DND-41 (cell line): ENCODE measurements around the gene SPSB3.

ENCODE experiments used
- ATAC-seq: fragments of 200-7000 bp; cut with Tn5 transposase; 3 replicates; pipeline ENCODE4 v1.9.1; 2021; ENCODE audit warnings: low read depth; ENCODE audit not compliant: insufficient read depth
- DNase-seq: peaks from one replicate; pipeline ENCODE4 v3.0.0-alpha.2; 2020
- H2AFZ ChIP-seq: 2 replicates; pipeline ENCODE4 v1.6.0; 2012; ENCODE audit warnings: low read depth, low read length
- H3K27ac ChIP-seq: 2 replicates; pipeline ENCODE4 v1.5.1; 2012; ENCODE audit warnings: low read length, inconsistent platforms
- H3K27me3 ChIP-seq: fragments of 200-600 bp; sonication (generic); 2 replicates; pipeline ENCODE4 v1.6.0; 2012; ENCODE audit warnings: low read length, mild to moderate bottlenecking, inconsistent platforms; ENCODE audit not compliant: insufficient read depth, poor library complexity
- H3K36me3 ChIP-seq: 2 replicates; pipeline ENCODE4 v1.5.1; 2012; ENCODE audit warnings: low read length, inconsistent platforms; ENCODE audit not compliant: insufficient read depth
- H3K4me1 ChIP-seq: 2 replicates; pipeline ENCODE4 v1.5.1; 2012; ENCODE audit warnings: mild to moderate bottlenecking, low read length; ENCODE audit not compliant: insufficient read depth
- H3K4me2 ChIP-seq: 2 replicates; pipeline ENCODE4 v1.6.0; 2012; ENCODE audit warnings: mild to moderate bottlenecking, moderate library complexity, low read length, inconsistent platforms; ENCODE audit not compliant: insufficient read depth
- H3K4me3 ChIP-seq, 2 experiments: fragments of 200-600 bp in 1 of 2; shearing (Covaris generic) in 1 of 2; 2 replicates each; pipeline ENCODE4 v1.5.1; 2012 to 2016; ENCODE audit warnings: inconsistent platforms in 2 of 2, low read length in 2 of 2, mild to moderate bottlenecking in 2 of 2, low read depth in 1 of 2, moderate library complexity in 1 of 2
- H3K79me2 ChIP-seq: 2 replicates; pipeline ENCODE4 v1.6.0; 2012; ENCODE audit warnings: low read length, inconsistent platforms; ENCODE audit not compliant: insufficient read depth
- H3K9ac ChIP-seq: 2 replicates; pipeline ENCODE4 v1.6.0; 2012; ENCODE audit warnings: low read depth, mild to moderate bottlenecking, inconsistent platforms, low read length, moderate library complexity
- H3K9me3 ChIP-seq: 2 replicates; pipeline ENCODE4 v1.5.1; 2012; ENCODE audit warnings: low read length, moderate library complexity, mild to moderate bottlenecking, inconsistent platforms; ENCODE audit not compliant: insufficient read depth, severe bottlenecking
- H4K20me1 ChIP-seq: 2 replicates; pipeline ENCODE4 v1.6.0; 2012; ENCODE audit warnings: low read length; ENCODE audit not compliant: insufficient read depth
- CTCF ChIP-seq: IDR thresholded peaks from 2 replicates; pipeline ENCODE4 v1.5.1; 2012; ENCODE audit warnings: borderline replicate concordance, low read length, moderate library complexity, mild to moderate bottlenecking; ENCODE audit not compliant: poor library complexity, severe bottlenecking; ENCODE audit errors: extremely low read depth
- EZH2 ChIP-seq: IDR thresholded peaks from 3 replicates; pipeline ENCODE4 v1.6.1; 2012; ENCODE audit warnings: borderline replicate concordance, low read depth, mild to moderate bottlenecking, moderate library complexity, low read length, inconsistent platforms; ENCODE audit not compliant: severe bottlenecking

The SPSB3 gene

GRCh38 chr16:1821861-1822611, 39.7 kb upstream of the SPSB3 start:
- H3K4me3 ChIP-seq = no peak overlapping the region
- no peak overlapping the region for H3K4me2 ChIP-seq
- H3K9me3 ChIP-seq = no peaks in the 10 kb centered on the region
- H2AFZ ChIP-seq = no peak overlapping the region
- peaks cover 22% of the 10 kb centered on the region for H4K20me1 ChIP-seq
- H3K9ac ChIP-seq = no peak overlapping the region
- H3K4me1 ChIP-seq = peaks cover 23% of the 10 kb centered on the region
- TF ChIP-seq EZH2 (no peak), CTCF (no peak)
- no peaks in the 10 kb centered on the region for H3K27me3 ChIP-seq
- no peak for ATAC-seq
- no peak for DNase-seq
- H3K36me3 ChIP-seq = peaks cover 55% of the 10 kb centered on the region
- peaks cover 33% of the 10 kb centered on the region for H3K79me2 ChIP-seq
- no peak overlapping the region for H3K27ac ChIP-seq

GRCh38 chr16:1820946-1821290, 38.5 kb upstream of the SPSB3 start:
- DNase-seq (no peak), ATAC-seq (no peak)
- peaks cover 21% of the 10 kb centered on the region for H4K20me1 ChIP-seq
- H3K27me3 ChIP-seq = no peaks in the 10 kb centered on the region
- no peaks in the 10 kb centered on the region for H3K9me3 ChIP-seq
- no peak overlapping the region for H3K9ac ChIP-seq
- no peak overlapping the region for H3K4me2 ChIP-seq
- no peak overlapping the region for H3K4me3 ChIP-seq
- H3K79me2 ChIP-seq = peaks cover 29% of the 10 kb centered on the region
- no peak overlapping the region for H2AFZ ChIP-seq
- peaks cover 22% of the 10 kb centered on the region for H3K4me1 ChIP-seq
- no peak for TF ChIP-seq CTCF
- no peak for TF ChIP-seq EZH2
- no peak overlapping the region for H3K27ac ChIP-seq
- peaks cover 64% of the 10 kb centered on the region for H3K36me3 ChIP-seq

GRCh38 chr16:1820096-1820945, 38.0 kb upstream of the SPSB3 start:
- Histone ChIP-seq H3K79me2 (peaks cover 23% of the 10 kb centered on the region), H3K4me2 (no peak overlapping the region), H3K27ac (no peak overlapping the region), H3K9ac (no peak overlapping the region), H2AFZ (no peak overlapping the region), H3K9me3 (no peaks in the 10 kb centered on the region), H3K27me3 (no peaks in the 10 kb centered on the region), H4K20me1 (peaks cover 15% of the 10 kb centered on the region), H3K36me3 (peaks cover 67% of the 10 kb centered on the region), H3K4me3 (no peak overlapping the region), H3K4me1 (peaks cover 16% of the 10 kb centered on the region)
- TF ChIP-seq CTCF (no peak), EZH2 (no peak)
- no peak for DNase-seq
- ATAC-seq = no peak
